SK-N-MC (cell line): Measurements from ENCODE around the gene STS.

Source experiments
- EZH2 ChIP-seq: fragments of 200-600 bp; sonication (generic); IDR thresholded peaks from one replicate; pipeline ENCODE4 v1.6.1; 2017; ENCODE audit warnings: antibody characterized with exemption
- FOXP2 ChIP-seq: optimal IDR thresholded peaks from 2 replicates; pipeline ENCODE3; 2011; ENCODE audit warnings: mild to moderate bottlenecking, moderate library complexity; ENCODE audit not compliant: insufficient read depth; ENCODE audit errors: extremely low read length, control extremely low read depth
- POLR2AphosphoS5 ChIP-seq: IDR thresholded peaks from 2 replicates; pipeline ENCODE4 v1.6.1; 2012; ENCODE audit warnings: mild to moderate bottlenecking, low read depth, low read length, borderline replicate concordance

GRCh38 chrX:7127056-7127455 lies 20.5 kb upstream of the STS start:
- TF ChIP-seq EZH2 (no peak), POLR2AphosphoS5 (no peak), FOXP2 (no peak)
